HG02973 (cell line): ENCODE data around the gene HOXA2.
A peak's percentile ranks its signal among the peaks of the same experiment; 100 is the strongest.

Experiments used
- ATAC-seq: cut with Tn5 transposase; IDR thresholded peaks from one replicate; pipeline ENCODE4 v1.9.1; 2021; ENCODE audit warnings: moderate library complexity; ENCODE audit not compliant: unreplicated experiment

HOXA2 gene

DNA sequence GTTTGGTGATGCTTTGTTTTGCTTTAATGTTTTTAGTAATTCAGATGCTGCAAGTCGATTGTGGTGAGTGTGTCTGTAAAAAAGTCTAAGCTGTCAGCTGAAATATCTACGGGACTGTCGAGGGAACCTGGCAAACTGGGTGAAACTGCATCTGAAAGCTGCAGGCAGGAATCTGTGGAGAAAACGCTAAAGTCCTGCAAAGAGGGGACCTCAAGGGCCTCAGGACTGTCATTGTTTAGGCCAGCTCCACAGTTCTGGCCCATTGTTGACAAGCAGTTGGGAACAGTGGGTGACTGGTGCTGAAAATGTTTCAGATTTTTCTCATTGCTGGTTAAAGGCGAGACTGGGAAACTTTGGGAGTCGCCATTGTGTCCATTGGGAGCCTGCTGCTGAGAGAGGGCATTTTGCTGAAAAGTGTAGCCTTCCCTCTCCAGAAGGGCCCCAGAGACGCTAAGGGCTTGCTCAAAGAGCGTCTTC is 1.8 kb downstream of the HOXA2 start:
- ATAC-seq: no peak

GRCh38 chr7:27099453-27100370 is 2.8 kb downstream of the HOXA2 start:
- ATAC-seq: no peak

GRCh38 chr7:27098578-27099451 is 3.7 kb downstream of the HOXA2 start:
- no peak for ATAC-seq

- ATAC-seq: no peak
Measured at GRCh38 chr7:27097686-27098577, 4.6 kb downstream of the HOXA2 start.

DNA sequence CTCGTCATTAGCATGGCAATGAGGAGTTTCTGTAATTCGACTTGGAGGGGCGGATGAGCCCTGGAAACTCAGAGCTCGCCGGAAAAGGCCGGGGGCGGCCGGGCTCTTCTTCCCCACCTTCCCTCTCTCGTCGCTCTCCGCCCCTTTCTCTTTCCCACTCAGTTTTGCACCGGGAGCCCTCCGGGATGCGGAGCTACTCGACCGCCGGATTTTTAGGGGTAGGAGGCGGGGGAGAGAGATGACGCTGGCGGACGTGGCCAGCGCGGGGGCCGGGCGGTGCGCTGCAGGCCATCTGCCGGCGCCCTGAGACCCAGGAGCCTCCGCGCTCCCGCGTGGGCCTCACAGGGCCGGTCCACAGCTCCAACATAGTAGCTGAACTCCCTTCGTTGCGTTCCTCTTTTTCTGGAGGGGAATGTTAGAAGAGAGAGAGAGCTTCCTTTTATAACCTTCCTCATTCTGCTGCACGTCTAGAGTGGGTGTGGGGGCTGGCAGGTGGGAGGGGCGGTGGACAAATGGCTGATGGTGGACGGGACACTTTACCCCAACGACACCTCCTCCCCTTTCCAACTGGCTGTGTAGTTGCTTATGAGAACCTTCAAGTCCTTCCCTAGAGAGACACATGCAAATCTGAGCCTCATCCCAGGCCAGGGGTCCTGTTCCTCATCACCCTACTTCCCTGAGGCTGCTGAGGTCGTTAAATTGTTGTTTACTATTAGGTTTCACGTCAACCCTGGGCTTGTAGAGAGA is 5.5 kb downstream of the HOXA2 start:
- no peak for ATAC-seq

DNA sequence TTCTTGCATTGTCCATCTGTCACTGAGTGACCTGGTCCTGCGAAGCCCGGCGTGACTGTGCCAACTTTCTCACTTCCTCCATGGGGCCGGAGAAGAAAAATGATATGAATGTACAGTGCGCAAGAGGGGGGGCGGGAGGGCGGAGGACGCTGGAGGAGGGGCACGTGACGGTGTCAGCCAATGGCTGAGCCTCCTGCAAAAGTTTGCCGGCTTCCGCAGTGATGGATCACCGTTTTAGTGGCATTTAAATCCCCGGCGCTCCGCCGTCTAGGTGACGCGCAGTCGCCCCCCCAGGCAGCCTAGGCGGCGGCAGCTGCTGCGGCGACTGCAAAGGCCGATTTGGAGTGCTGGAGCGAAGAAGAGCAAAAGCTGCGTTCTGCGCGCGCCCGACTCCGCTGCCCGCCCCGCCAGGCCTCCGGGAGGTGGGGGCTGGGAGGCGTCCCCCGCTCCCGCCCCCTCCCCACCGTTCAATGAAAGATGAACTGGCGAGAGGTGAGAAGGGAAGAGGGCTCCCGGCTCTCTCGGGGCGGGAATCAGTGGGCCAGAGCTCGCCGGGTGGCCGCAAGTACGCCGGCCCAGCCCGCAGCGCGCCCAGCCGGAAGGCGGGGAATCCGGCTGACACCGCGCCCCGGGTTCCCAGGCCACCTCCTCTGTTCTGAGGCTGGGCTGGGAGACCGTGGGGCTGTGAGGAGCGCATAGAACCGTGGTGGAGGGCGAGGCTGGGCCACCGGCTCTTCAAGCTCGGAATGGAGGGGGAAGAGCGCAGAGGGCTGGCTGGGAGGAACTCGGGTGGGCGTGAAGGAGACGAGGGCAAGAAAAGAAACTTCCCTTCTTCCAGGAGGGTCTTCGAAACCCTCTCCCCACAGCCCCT is 6.4 kb downstream of the HOXA2 start, which contains the start of gene HOXA1:
Gene HOXA1, minus strand, starts transcription at position 104 of the 871 bp plus-strand sequence. Its CDS starts 88 bp downstream, at position 16.
- peak; percentile 80 for ATAC-seq

- ATAC-seq: peak; percentile 9
Measured at GRCh38 chr7:27095050-27095896, 7.2 kb downstream of the HOXA2 start.

DNA sequence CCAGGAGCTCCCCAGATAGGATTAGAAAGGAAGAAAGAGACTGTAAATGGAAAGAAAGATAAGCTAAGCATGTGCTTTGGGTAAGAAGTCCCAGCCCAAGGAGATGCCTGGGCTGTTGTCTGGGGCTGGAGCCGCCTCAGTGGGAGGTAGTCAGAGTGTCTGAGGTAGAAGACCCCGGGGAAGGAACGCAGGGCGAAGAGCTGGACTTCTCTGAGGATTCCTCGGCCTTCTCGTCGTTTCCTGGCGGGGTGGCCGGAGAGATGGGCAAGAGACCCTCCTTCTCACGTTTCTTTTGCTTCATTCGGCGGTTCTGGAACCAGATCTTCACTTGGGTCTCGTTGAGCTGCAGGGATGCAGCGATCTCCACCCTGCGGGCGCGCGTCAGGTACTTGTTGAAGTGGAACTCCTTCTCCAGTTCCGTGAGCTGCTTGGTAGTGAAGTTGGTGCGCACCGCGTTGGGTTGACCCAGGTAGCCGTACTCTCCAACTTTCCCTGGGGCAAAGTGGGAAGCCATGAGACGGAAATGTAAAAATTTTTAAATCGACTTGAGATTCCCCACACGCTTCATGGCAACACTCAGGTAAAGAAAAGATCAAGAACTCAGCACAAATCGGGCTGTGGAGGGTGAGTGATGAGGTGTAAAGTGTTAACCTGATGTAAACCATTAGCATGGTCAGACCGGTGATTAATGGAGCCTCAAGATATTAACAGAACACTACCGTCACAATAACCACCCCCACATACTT is 8.0 kb downstream of the HOXA2 start:
- no peak for ATAC-seq

- no peak for ATAC-seq
Measured at GRCh38 chr7:27093184-27093895, 9.1 kb downstream of the HOXA2 start.

GRCh38 chr7:27092819-27093110 is 9.7 kb downstream of the HOXA2 start:
- ATAC-seq: no peak

- no peak for ATAC-seq
Measured at GRCh38 chr7:27091941-27092818, 10.3 kb downstream of the HOXA2 start.

DNA sequence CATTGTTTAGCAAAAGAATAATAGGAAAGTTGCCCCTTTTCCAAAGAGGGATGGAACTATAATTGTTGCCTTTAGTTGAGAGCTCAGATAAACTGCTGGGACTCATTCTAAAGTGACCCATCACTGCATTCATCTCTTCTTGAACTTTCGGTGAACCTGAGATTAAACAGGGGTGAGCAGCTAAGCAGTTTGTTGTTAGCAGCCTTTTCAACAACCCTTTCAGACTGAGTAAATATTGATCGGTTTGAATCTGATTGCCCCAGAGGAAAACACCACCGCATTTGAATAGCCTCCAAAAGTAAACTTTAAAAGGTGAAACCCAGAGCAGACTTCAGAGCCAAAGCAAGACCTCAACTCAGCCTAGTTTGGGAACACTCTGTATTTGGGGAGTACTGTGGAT is 11.4 kb downstream of the HOXA2 start:
- ATAC-seq: no peak

- ATAC-seq: no peak
Measured at GRCh38 chr7:27088002-27088922, 14.2 kb downstream of the HOXA2 start.

DNA sequence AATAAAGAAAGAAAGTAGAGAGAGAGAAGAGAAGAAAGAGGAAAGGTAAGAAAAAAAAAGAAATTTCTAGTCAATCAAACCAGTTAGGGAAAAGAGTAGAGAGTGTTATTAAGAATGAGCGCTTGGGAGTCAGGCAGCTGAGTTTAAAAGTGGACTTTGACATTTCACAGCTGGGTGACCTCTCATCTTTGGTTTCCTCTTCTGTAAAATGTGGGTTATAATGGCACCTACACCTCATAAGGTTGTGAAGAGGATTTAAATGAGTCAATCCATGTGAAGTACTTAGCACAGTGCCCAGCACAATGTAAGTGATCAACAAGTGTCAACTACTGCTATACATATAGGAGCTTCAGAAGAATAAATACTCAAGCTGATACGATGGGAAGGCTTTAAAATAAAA is 18.8 kb downstream of the HOXA2 start:
- no peak for ATAC-seq

- no peak for ATAC-seq
Measured at GRCh38 chr7:27082171-27082570, 20.3 kb downstream of the HOXA2 start.
